Left renal pelvis (tissue), 4 donors: Measurements from ENCODE around the gene TWIST2. TPM values are rescaled to one million over a fixed set of nuclear protein-coding genes. Genes with fewer than 3 reads are reported as not detected.

Experiments used
- DNase-seq, 4 donors: peaks; one replicate each; pipeline ENCODE4 v3.0.0-alpha.2; 2013; ENCODE audit warnings: low read depth in 4 of 4, low spot score in 3 of 4
- polyA plus RNA-seq, 4 donors: library from polyadenylated mRNA; unstranded; fragments of 120-200 nt; gene quantifications; one replicate each; pipeline ENCODE4 v1.2.1, GENCODE V29; 2013; ENCODE audit not compliant: insufficient read length in 4 of 4

TWIST2 gene
- polyA plus RNA-seq, 4 donors = 4.0 to 46.3 (median 6.0) TPM

- no peak for DNase-seq
Observed at GRCh38 chr2:238915196-238915595, 67.3 kb downstream of the TWIST2 start.

GRCh38 chr2:238915596-238915995 is 67.7 kb downstream of the TWIST2 start:
- no peak for DNase-seq

- no peak for DNase-seq
Observed at GRCh38 chr2:238916176-238916874, 68.4 kb downstream of the TWIST2 start.

GRCh38 chr2:238916875-238917590 is 69.1 kb downstream of the TWIST2 start:
- DNase-seq = no peak

GRCh38 chr2:238919307-238919706 is 71.4 kb downstream of the TWIST2 start:
- no peak for DNase-seq

GRCh38 chr2:238920053-238920452 is 72.2 kb downstream of the TWIST2 start:
- DNase-seq = no peak

- DNase-seq = no peak
Observed at GRCh38 chr2:238920601-238921001, 72.7 kb downstream of the TWIST2 start.

GRCh38 chr2:238921259-238921658 is 73.4 kb downstream of the TWIST2 start:
- DNase-seq = no peak

- DNase-seq = no peak
Observed at GRCh38 chr2:238921681-238922319, 73.9 kb downstream of the TWIST2 start.

- no peak for DNase-seq
Observed at GRCh38 chr2:238922435-238922834, 74.5 kb downstream of the TWIST2 start.

GRCh38 chr2:238924032-238924431 is 76.1 kb downstream of the TWIST2 start:
- DNase-seq = no peak

- no peak for DNase-seq
Observed at GRCh38 chr2:238924796-238925195, 76.9 kb downstream of the TWIST2 start.

GRCh38 chr2:238925281-238925680 is 77.4 kb downstream of the TWIST2 start:
- no peak for DNase-seq

- no peak for DNase-seq
Observed at GRCh38 chr2:238925816-238926521, 78.1 kb downstream of the TWIST2 start.

GRCh38 chr2:238926761-238927611 is 79.1 kb downstream of the TWIST2 start:
- no peak for DNase-seq

- no peak for DNase-seq
Observed at GRCh38 chr2:238927746-238928519, 80.0 kb downstream of the TWIST2 start.

GRCh38 chr2:238928520-238929241 is 80.8 kb downstream of the TWIST2 start:
- DNase-seq = no peak

- peak; percentile 44 to 55 (median 50) for DNase-seq
Observed at GRCh38 chr2:238929242-238930081, 81.6 kb downstream of the TWIST2 start.
